ENCODE measurements around the gene DMD. TPM values are rescaled to one million over a fixed set of nuclear protein-coding genes. Genes with fewer than 3 reads are reported as not detected.

DMD gene
- total RNA-seq, 1 donor from 2014 or later = 22.2 TPM

- Histone ChIP-seq H4K20me1 (ENCODE audit: insufficient read depth, low read length) (no peaks in the 10 kb centered on the region), H3K4me3 (ENCODE audit: insufficient read depth, low read depth, low read length) (no peak overlapping the region), H3K9ac (ENCODE audit: low read length) (no peak overlapping the region), H3K27ac (ENCODE audit: low read depth, low read length) (no peak overlapping the region), H3K27me3 (ENCODE audit: insufficient read depth, low read length) (no peaks in the 10 kb centered on the region), H3K4me2 (ENCODE audit: low read length) (no peak overlapping the region), H3K4me1 (ENCODE audit: insufficient read depth, low read length) (no peaks in the 10 kb centered on the region), H3K9me3 (ENCODE audit: insufficient read depth, low read depth, low read length) (no peaks in the 10 kb centered on the region), H2AFZ (ENCODE audit: low read depth, low read length) (no peak overlapping the region), H3K79me2 (ENCODE audit: insufficient read depth, low read length) (no peaks in the 10 kb centered on the region), H3K36me3 (ENCODE audit: insufficient read depth, low read length) (no peaks in the 10 kb centered on the region)
- Mint-ChIP-seq H3K36me3 (ENCODE audit: low read depth, unreplicated experiment) (no peaks in the 10 kb centered on the region), H3K4me3 (ENCODE audit: unreplicated experiment) (no peak overlapping the region), H3K9me3 (ENCODE audit: unreplicated experiment) (no peaks in the 10 kb centered on the region), H3K4me1 (ENCODE audit: low read depth, unreplicated experiment) (no peaks in the 10 kb centered on the region), H3K27me3 (ENCODE audit: low read depth, unreplicated experiment) (no peaks in the 10 kb centered on the region), H3K27ac (ENCODE audit: unreplicated experiment) (no peak overlapping the region)
- FAIRE-seq (no peak), DNase-seq (ENCODE audit: low read depth) (no peak)
- TF ChIP-seq EZH2 (IDR thresholded peaks at IDR 0.05; ENCODE audit: insufficient read depth, low read length) = no peak
- TF ChIP-seq CTCF (IDR thresholded peaks at IDR 0.05; ENCODE audit: insufficient read depth, low read depth, low read length) = no peak
Observed at GRCh38 chrX:33132569-33132968, 78.8 kb downstream of the DMD start.

GRCh38 chrX:33129607-33130006, 81.7 kb downstream of the DMD start:
- TF ChIP-seq CTCF (IDR thresholded peaks at IDR 0.05; ENCODE audit: insufficient read depth, low read depth, low read length) (no peak), EZH2 (IDR thresholded peaks at IDR 0.05; ENCODE audit: insufficient read depth, low read length) (no peak)
- H3K4me2 ChIP-seq (ENCODE audit: low read length) = no peak overlapping the region
- no peaks in the 10 kb centered on the region for H3K9me3 Mint-ChIP-seq (ENCODE audit: unreplicated experiment)
- no peaks in the 10 kb centered on the region for H4K20me1 ChIP-seq (ENCODE audit: insufficient read depth, low read length)
- no peaks in the 10 kb centered on the region for H3K79me2 ChIP-seq (ENCODE audit: insufficient read depth, low read length)
- H3K36me3 ChIP-seq (ENCODE audit: insufficient read depth, low read length) = no peaks in the 10 kb centered on the region
- DNase-seq (ENCODE audit: low read depth) = no peak
- no peak overlapping the region for H2AFZ ChIP-seq (ENCODE audit: low read depth, low read length)
- no peak overlapping the region for H3K27ac ChIP-seq (ENCODE audit: low read depth, low read length)
- no peaks in the 10 kb centered on the region for H3K4me1 Mint-ChIP-seq (ENCODE audit: low read depth, unreplicated experiment)
- no peak overlapping the region for H3K27ac Mint-ChIP-seq (ENCODE audit: unreplicated experiment)
- no peaks in the 10 kb centered on the region for H3K9me3 ChIP-seq (ENCODE audit: insufficient read depth, low read depth, low read length)
- no peaks in the 10 kb centered on the region for H3K4me1 ChIP-seq (ENCODE audit: insufficient read depth, low read length)
- H3K27me3 Mint-ChIP-seq (ENCODE audit: low read depth, unreplicated experiment) = no peaks in the 10 kb centered on the region
- H3K4me3 Mint-ChIP-seq (ENCODE audit: unreplicated experiment) = no peak overlapping the region
- H3K9ac ChIP-seq (ENCODE audit: low read length) = no peak overlapping the region
- H3K4me3 ChIP-seq (ENCODE audit: insufficient read depth, low read depth, low read length) = no peak overlapping the region
- no peaks in the 10 kb centered on the region for H3K27me3 ChIP-seq (ENCODE audit: insufficient read depth, low read length)
- FAIRE-seq = no peak
- H3K36me3 Mint-ChIP-seq (ENCODE audit: low read depth, unreplicated experiment) = no peaks in the 10 kb centered on the region

GRCh38 chrX:33128048-33128805, 83.1 kb downstream of the DMD start:
- no peak overlapping the region for H3K27ac ChIP-seq (ENCODE audit: low read depth, low read length)
- H3K36me3 Mint-ChIP-seq (ENCODE audit: low read depth, unreplicated experiment) = no peaks in the 10 kb centered on the region
- H3K27me3 Mint-ChIP-seq (ENCODE audit: low read depth, unreplicated experiment) = no peaks in the 10 kb centered on the region
- H3K79me2 ChIP-seq (ENCODE audit: insufficient read depth, low read length) = no peaks in the 10 kb centered on the region
- H3K27me3 ChIP-seq (ENCODE audit: insufficient read depth, low read length) = no peaks in the 10 kb centered on the region
- no peak overlapping the region for H2AFZ ChIP-seq (ENCODE audit: low read depth, low read length)
- no peaks in the 10 kb centered on the region for H3K36me3 ChIP-seq (ENCODE audit: insufficient read depth, low read length)
- DNase-seq (ENCODE audit: low read depth) (no peak), FAIRE-seq (peak; percentile 86)
- no peaks in the 10 kb centered on the region for H4K20me1 ChIP-seq (ENCODE audit: insufficient read depth, low read length)
- H3K9ac ChIP-seq (ENCODE audit: low read length) = no peak overlapping the region
- no peaks in the 10 kb centered on the region for H3K4me1 Mint-ChIP-seq (ENCODE audit: low read depth, unreplicated experiment)
- H3K4me3 ChIP-seq (ENCODE audit: insufficient read depth, low read depth, low read length) = no peak overlapping the region
- TF ChIP-seq CTCF (IDR thresholded peaks at IDR 0.05; ENCODE audit: insufficient read depth, low read depth, low read length) (no peak), EZH2 (IDR thresholded peaks at IDR 0.05; ENCODE audit: insufficient read depth, low read length) (no peak)
- no peak overlapping the region for H3K4me3 Mint-ChIP-seq (ENCODE audit: unreplicated experiment)
- H3K4me2 ChIP-seq (ENCODE audit: low read length) = no peak overlapping the region
- H3K4me1 ChIP-seq (ENCODE audit: insufficient read depth, low read length) = no peaks in the 10 kb centered on the region
- H3K9me3 ChIP-seq (ENCODE audit: insufficient read depth, low read depth, low read length) = no peaks in the 10 kb centered on the region
- H3K27ac Mint-ChIP-seq (ENCODE audit: unreplicated experiment) = no peak overlapping the region
- no peaks in the 10 kb centered on the region for H3K9me3 Mint-ChIP-seq (ENCODE audit: unreplicated experiment)

Measured in astrocyte (in vitro differentiated cells and primary cell).